Stomach (tissue), 4 donors: ENCODE results near the gene PTPRF.

Experiments used
- CTCF ChIP-seq, 7 experiments: fragments of 450-650 bp in 4 of 7; fragments of 200-600 bp in 3 of 7; sonication (generic) in 3 of 7; IDR thresholded peaks; one replicate each; pipeline ENCODE4 v1.5.1; 2016 to 2019; ENCODE audit warnings: antibody characterized with exemption in 7 of 7, control low read depth in 2 of 7, mild to moderate bottlenecking in 1 of 7
- POLR2A ChIP-seq, 4 donors: fragments of 450-650 bp; IDR thresholded peaks; one replicate each; pipeline ENCODE4 v1.6.1; 2016; ENCODE audit warnings: antibody characterized with exemption in 4 of 4, control low read depth in 2 of 4, mild to moderate bottlenecking in 1 of 4, moderate library complexity in 1 of 4
- POLR2AphosphoS5 ChIP-seq, 3 donors: sonication (generic); formaldehyde crosslinking; IDR thresholded peaks; one replicate each; pipeline ENCODE4 v1.6.1; 2016; ENCODE audit warnings: antibody characterized with exemption in 3 of 3

- no peak for TF ChIP-seq CTCF (IDR thresholded peaks at IDR 0.05)
- no peak for TF ChIP-seq POLR2AphosphoS5 (IDR thresholded peaks at IDR 0.05)
- no peak for TF ChIP-seq POLR2A (IDR thresholded peaks at IDR 0.05)
These were observed 56.9 kb downstream of the PTPRF start for GRCh38 chr1:43587594-43587993.
